Epithelial cell of esophagus (primary cell): Measurements from ENCODE around the gene BEGAIN.
A peak's percentile ranks its signal among the peaks of the same experiment; 100 is the strongest.

Experiments
- DNase-seq: peaks from one replicate; pipeline ENCODE4 v3.0.0; 2010; ENCODE audit warnings: low read depth
- H3K4me3 ChIP-seq: 2 replicates; pipeline ENCODE4 v1.5.1; 2011; ENCODE audit warnings: mild to moderate bottlenecking, low read length, control low read depth
- CTCF ChIP-seq: IDR thresholded peaks from 2 replicates; pipeline ENCODE4 v1.5.1; 2011; ENCODE audit warnings: low read depth, mild to moderate bottlenecking, low read length, control low read depth, inconsistent platforms; ENCODE audit not compliant: insufficient read depth; ENCODE audit errors: missing control alignments

The BEGAIN gene

GRCh38 chr14:100554696-100555320 lies 32.4 kb downstream of the BEGAIN start:
- H3K4me3 ChIP-seq, result no peak overlapping the region
- no peak for TF ChIP-seq CTCF

GRCh38 chr14:100554082-100554677 lies 33.0 kb downstream of the BEGAIN start:
- H3K4me3 ChIP-seq, result no peak overlapping the region
- TF ChIP-seq CTCF, result no peak
- DNase-seq, result peak; percentile 52

More at GRCh38 chr14:100554696-100555320, 32.4 kb downstream of the BEGAIN start:
- DNase-seq, result no peak

- TF ChIP-seq CTCF, result no peak
Measured at GRCh38 chr14:100553471-100553870, 33.7 kb downstream of the BEGAIN start.

GRCh38 chr14:100552524-100553125 lies 34.6 kb downstream of the BEGAIN start:
- H3K4me3 ChIP-seq, result no peak overlapping the region
- no peak for TF ChIP-seq CTCF
- DNase-seq, result no peak

More at GRCh38 chr14:100553471-100553870, 33.7 kb downstream of the BEGAIN start:
- DNase-seq, result no peak
- H3K4me3 ChIP-seq, result no peak overlapping the region

- TF ChIP-seq CTCF, result no peak
- DNase-seq, result no peak
- H3K4me3 ChIP-seq, result no peak overlapping the region
Measured at GRCh38 chr14:100551056-100551455, 36.2 kb downstream of the BEGAIN start.

- H3K4me3 ChIP-seq, result no peak overlapping the region
- no peak for TF ChIP-seq CTCF
- no peak for DNase-seq
Measured at GRCh38 chr14:100549834-100550625, 37.2 kb downstream of the BEGAIN start.
